ENCODE results near the gene RBPJL. TPM values are rescaled to one million over a fixed set of nuclear protein-coding genes. Genes with fewer than 3 reads are reported as not detected.

Gene RBPJL
- total RNA-seq, 1 experiment from 2014 or later: not detected

GRCh38 chr20:45293041-45294002, 13.3 kb upstream of the RBPJL start:
- peak; percentile 41 for DNase-seq (ENCODE audit: low read depth)

GRCh38 chr20:45294003-45294368, 12.7 kb upstream of the RBPJL start:
- DNase-seq (ENCODE audit: low read depth): no peak

GRCh38 chr20:45294659-45295058, 12.0 kb upstream of the RBPJL start:
- DNase-seq (ENCODE audit: low read depth): no peak

- DNase-seq (ENCODE audit: low read depth): no peak
These were observed 8.7 kb upstream of the RBPJL start for GRCh38 chr20:45297786-45298497.

- DNase-seq (ENCODE audit: low read depth): no peak
These were observed 6.9 kb upstream of the RBPJL start for GRCh38 chr20:45299786-45300185.

- peak; percentile 24 for DNase-seq (ENCODE audit: low read depth)
These were observed 5.7 kb upstream of the RBPJL start for GRCh38 chr20:45300961-45301360.

GRCh38 chr20:45301824-45302271, 4.8 kb upstream of the RBPJL start:
- no peak for DNase-seq (ENCODE audit: low read depth)

- DNase-seq (ENCODE audit: low read depth): no peak
These were observed 2.8 kb upstream of the RBPJL start for GRCh38 chr20:45303586-45304463.

- no peak for DNase-seq (ENCODE audit: low read depth)
These were observed 2.1 kb upstream of the RBPJL start for GRCh38 chr20:45304464-45304999.

- no peak for DNase-seq (ENCODE audit: low read depth)
These were observed 1.4 kb upstream of the RBPJL start for GRCh38 chr20:45305262-45305661.

- no peak for DNase-seq (ENCODE audit: low read depth)
These were observed 518 bp downstream of the RBPJL start for GRCh38 chr20:45307076-45307640.

- no peak for DNase-seq (ENCODE audit: low read depth)
These were observed 1.6 kb downstream of the RBPJL start, which contains the start of gene MATN4 for GRCh38 chr20:45308117-45308778. MATN4 (minus strand) TSS chr20:45308299; CDS start chr20:45305582, 2,717 bp downstream.

- DNase-seq (ENCODE audit: low read depth): no peak
These were observed 2.4 kb downstream of the RBPJL start for GRCh38 chr20:45309075-45309474.

- peak; percentile 25 for DNase-seq (ENCODE audit: low read depth)
These were observed 5.1 kb downstream of the RBPJL start for GRCh38 chr20:45311589-45312211.

- no peak for DNase-seq (ENCODE audit: low read depth)
These were observed 5.6 kb downstream of the RBPJL start for GRCh38 chr20:45312241-45312640.

GRCh38 chr20:45313065-45313695, 6.5 kb downstream of the RBPJL start:
- no peak for DNase-seq (ENCODE audit: low read depth)

- no peak for DNase-seq (ENCODE audit: low read depth)
These were observed 7.3 kb downstream of the RBPJL start for GRCh38 chr20:45313943-45314342.

GRCh38 chr20:45315672-45316071, 9.0 kb downstream of the RBPJL start:
- no peak for DNase-seq (ENCODE audit: low read depth)
